ENCODE results near the gene XK.

DNA sequence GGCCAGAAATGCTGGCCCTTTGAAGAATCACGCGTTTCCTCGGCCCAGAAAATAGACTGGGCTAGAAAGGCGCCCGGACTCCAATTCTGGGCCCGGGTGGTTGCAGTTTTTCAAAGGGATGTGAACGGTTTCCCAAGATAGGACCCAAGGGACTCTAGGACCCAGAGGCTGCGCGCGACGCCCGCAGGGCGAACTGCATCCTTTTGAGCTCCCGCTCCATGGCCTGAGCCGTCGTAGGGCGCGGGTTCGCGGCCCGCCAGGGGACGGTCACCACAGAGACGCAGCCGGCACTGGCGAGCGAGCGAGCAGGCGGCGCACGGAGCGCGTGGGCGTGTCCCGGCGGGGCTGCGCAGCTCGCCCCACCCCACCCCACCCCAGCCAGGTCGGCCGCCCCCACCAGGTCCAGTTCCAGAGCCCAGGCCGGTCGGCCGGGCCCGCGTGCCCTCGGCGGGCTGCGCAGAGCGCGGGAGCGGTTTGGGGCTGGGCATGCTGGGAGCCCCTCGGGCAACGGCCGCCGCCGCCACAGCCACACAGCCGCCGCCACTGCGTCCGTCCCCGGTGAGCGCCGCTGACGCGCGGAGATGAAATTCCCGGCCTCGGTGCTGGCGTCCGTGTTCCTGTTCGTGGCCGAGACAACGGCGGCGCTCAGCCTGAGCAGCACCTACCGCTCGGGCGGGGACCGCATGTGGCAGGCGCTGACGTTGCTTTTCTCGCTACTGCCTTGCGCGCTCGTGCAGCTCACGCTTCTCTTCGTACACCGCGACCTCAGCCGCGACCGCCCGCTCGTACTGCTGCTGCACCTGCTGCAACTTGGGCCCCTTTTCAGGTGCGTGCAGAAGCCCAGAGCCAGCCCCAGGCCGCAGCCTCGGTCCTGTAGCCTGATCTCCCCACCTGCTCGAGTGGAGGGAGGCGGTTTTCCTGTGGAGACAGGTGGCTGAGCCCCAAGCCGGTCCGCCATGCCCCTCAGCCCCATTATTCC, at the start of gene XK:
- TF ChIP-seq, protein P1, sequence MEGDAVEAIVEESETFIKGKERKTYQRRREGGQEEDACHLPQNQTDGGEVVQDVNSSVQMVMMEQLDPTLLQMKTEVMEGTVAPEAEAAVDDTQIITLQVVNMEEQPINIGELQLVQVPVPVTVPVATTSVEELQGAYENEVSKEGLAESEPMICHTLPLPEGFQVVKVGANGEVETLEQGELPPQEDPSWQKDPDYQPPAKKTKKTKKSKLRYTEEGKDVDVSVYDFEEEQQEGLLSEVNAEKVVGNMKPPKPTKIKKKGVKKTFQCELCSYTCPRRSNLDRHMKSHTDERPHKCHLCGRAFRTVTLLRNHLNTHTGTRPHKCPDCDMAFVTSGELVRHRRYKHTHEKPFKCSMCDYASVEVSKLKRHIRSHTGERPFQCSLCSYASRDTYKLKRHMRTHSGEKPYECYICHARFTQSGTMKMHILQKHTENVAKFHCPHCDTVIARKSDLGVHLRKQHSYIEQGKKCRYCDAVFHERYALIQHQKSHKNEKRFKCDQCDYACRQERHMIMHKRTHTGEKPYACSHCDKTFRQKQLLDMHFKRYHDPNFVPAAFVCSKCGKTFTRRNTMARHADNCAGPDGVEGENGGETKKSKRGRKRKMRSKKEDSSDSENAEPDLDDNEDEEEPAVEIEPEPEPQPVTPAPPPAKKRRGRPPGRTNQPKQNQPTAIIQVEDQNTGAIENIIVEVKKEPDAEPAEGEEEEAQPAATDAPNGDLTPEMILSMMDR (IDR thresholded peaks at IDR 0.05): no peak
- peak in 1 of 4 donors; percentile 49 for TF ChIP-seq POLR2A (IDR thresholded peaks at IDR 0.05)
- TF ChIP-seq POLR2AphosphoS5 (IDR thresholded peaks at IDR 0.05): no peak
- TF ChIP-seq EP300 (IDR thresholded peaks at IDR 0.05): no peak
